K562 (cell line): ENCODE measurements around the gene PMPCA. TPM values are rescaled to one million over a fixed set of nuclear protein-coding genes. Genes with fewer than 3 reads are reported as not detected.
A peak's percentile ranks its signal among the peaks of the same experiment; 100 is the strongest.

Source experiments
- ATAC-seq: fragments of 200-7000 bp; cut with Tn5 transposase; 3 replicates; pipeline ENCODE4 v1.9.1; 2020; ENCODE audit warnings: moderate library complexity
- BruUV-seq: library from RNA; stranded (reverse); fragments of 400-500 nt; replicated peaks from 2 replicates; lab custom pipeline; 2021; lab: Mats Ljungman, UMichigan
- CTCF ChIA-PET: fragments of 300-600 bp; formaldehyde crosslinking; extraction: SDS; loops from one replicate; lab custom pipeline; 2021; ENCODE audit warnings: low intra/inter-chr PET ratio; lab: Yijun Ruan, JAX
- POLR2A ChIA-PET: fragments of 300-600, 350-650 bp; sonication (Branson Sonifier 250); formaldehyde crosslinking; extraction: SDS; loops from one replicate; lab custom pipeline; 2021; ENCODE audit warnings: antibody characterized with exemption, inconsistent platforms; lab: Yijun Ruan, JAX
- DNase-seq, 4 experiments: peaks; one replicate each; pipeline versions ENCODE4 v3.0.0 to v3.0.0-alpha.2; 2011 to 2018; ENCODE audit warnings: low spot score in 3 of 4, mixed read lengths in 3 of 4; ENCODE audit errors: extremely low read depth in 1 of 4
- FAIRE-seq: peaks from 2 replicates; lab custom pipeline; 2011; peaks lifted over from hg19 to GRCh38; lab: Jason Lieb, UNC
- H2AFZ ChIP-seq: 2 replicates; pipeline ENCODE4 v1.6.0; 2011; ENCODE audit warnings: low read depth, low read length, control low read depth, inconsistent platforms
- H3K27ac ChIP-seq: fragments of 200-600 bp; 3 replicates; pipeline ENCODE4 v1.8.0; 2011; ENCODE audit warnings: low read depth, mild to moderate bottlenecking, control low read depth, inconsistent platforms, low read length, moderate library complexity, mixed read lengths; ENCODE audit errors: extremely low read depth
- H3K27me3 ChIP-seq, 2 experiments: fragments of 300-600 bp in 1 of 2; 2 replicates in 1 of 2; 3 replicates in 1 of 2; pipeline versions ENCODE4 v1.6.0 to v1.8.0; 2011; ENCODE audit warnings: inconsistent platforms in 2 of 2, low read length in 2 of 2, mild to moderate bottlenecking in 1 of 2, mixed read lengths in 1 of 2, moderate library complexity in 1 of 2; ENCODE audit not compliant: control insufficient read depth in 2 of 2, insufficient read depth in 2 of 2
- H3K36me3 ChIP-seq: fragments of 300-600 bp; 3 replicates; pipeline ENCODE4 v1.8.0; 2011; ENCODE audit warnings: mild to moderate bottlenecking, low read length, inconsistent platforms; ENCODE audit not compliant: control insufficient read depth, insufficient read depth
- H3K4me1 ChIP-seq, 2 experiments: fragments of 200-600 bp in 1 of 2; replicated peaks in 1 of 2; 2 replicates in 1 of 2; 3 replicates in 1 of 2; pipeline versions ENCODE4 v1.5.1 to v1.8.0; 2011; ENCODE audit warnings: inconsistent platforms in 2 of 2, low read length in 2 of 2, mild to moderate bottlenecking in 1 of 2, mixed read lengths in 1 of 2, moderate library complexity in 1 of 2; ENCODE audit not compliant: control insufficient read depth in 2 of 2, insufficient read depth in 2 of 2
- H3K4me2 ChIP-seq: 2 replicates; pipeline ENCODE4 v1.6.1; 2011; ENCODE audit warnings: low read length, control low read depth, inconsistent platforms, mixed read lengths; ENCODE audit not compliant: insufficient read depth
- H3K4me3 ChIP-seq: fragments of 200-600 bp; sonication (generic), shearing (Covaris generic); 2 replicates; pipeline ENCODE4 v1.5.1; 2016; ENCODE audit warnings: control low read depth, inconsistent platforms
- H3K79me2 ChIP-seq: fragments of 200-600 bp; 3 replicates; pipeline ENCODE4 v1.8.0; 2011; ENCODE audit warnings: low read length, inconsistent platforms; ENCODE audit not compliant: control insufficient read depth, insufficient read depth
- H3K9ac ChIP-seq, 2 experiments: 2 replicates each; pipeline versions ENCODE4 v1.6.0 to v1.6.1; 2011; ENCODE audit warnings: low read depth in 2 of 2, low read length in 2 of 2, control low read depth in 1 of 2, inconsistent platforms in 1 of 2, mild to moderate bottlenecking in 1 of 2, mixed read lengths in 1 of 2; ENCODE audit not compliant: insufficient read depth in 1 of 2
- H3K9me1 ChIP-seq: one replicate; pipeline ENCODE4 v1.6.0; 2011; ENCODE audit warnings: inconsistent platforms, mild to moderate bottlenecking, low read length, moderate library complexity; ENCODE audit not compliant: control insufficient read depth, insufficient read depth
- H3K9me3 ChIP-seq: replicated peaks from 2 replicates; pipeline ENCODE4 v1.5.1; 2011; ENCODE audit warnings: low read depth, low read length, inconsistent platforms; ENCODE audit not compliant: control insufficient read depth, insufficient read depth
- H4K20me1 ChIP-seq: replicated peaks from 2 replicates; pipeline ENCODE4 v1.6.1; 2011; ENCODE audit warnings: low read length, inconsistent platforms, mixed read lengths; ENCODE audit not compliant: control insufficient read depth, insufficient read depth
- CBFA2T3 ChIP-seq: fragments of 450-650 bp; IDR thresholded peaks from 2 replicates; pipeline ENCODE4 v1.6.1; 2017
- COPS2 ChIP-seq: fragments of 450-650 bp; conservative IDR thresholded peaks from 2 replicates; pipeline ENCODE4 v1.6.1; 2016; ENCODE audit warnings: mild to moderate bottlenecking, moderate library complexity
- MAZ ChIP-seq, 2 experiments: fragments of 450-650 bp in 1 of 2; sonication (generic) in 1 of 2; formaldehyde crosslinking; IDR thresholded peaks in 1 of 2; conservative IDR thresholded peaks in 1 of 2; 2 replicates each; pipeline versions ENCODE4 v1.4.0 to v1.5.0; 2020; ENCODE audit warnings: mild to moderate bottlenecking in 1 of 2, missing genetic modification reagents in 1 of 2
- MEF2A ChIP-seq: IDR thresholded peaks from 2 replicates; pipeline ENCODE4 v1.6.1; 2011; ENCODE audit warnings: low read depth, mild to moderate bottlenecking, low read length, moderate library complexity; ENCODE audit not compliant: control insufficient read depth
- NFRKB ChIP-seq: fragments of 450-650 bp; IDR thresholded peaks from 2 replicates; pipeline ENCODE4 v1.6.1; 2016; ENCODE audit warnings: low read depth
- POLR2G ChIP-seq: fragments of 200-400 bp; formaldehyde crosslinking; IDR thresholded peaks from 2 replicates; pipeline ENCODE4 v1.6.1; 2017; ENCODE audit warnings: low read depth, mild to moderate bottlenecking, antibody characterized with exemption, low read length, moderate library complexity
- RAD51 ChIP-seq: fragments of 450-650 bp; IDR thresholded peaks from 2 replicates; pipeline ENCODE4 v1.7.1; 2016; ENCODE audit warnings: low read depth, mild to moderate bottlenecking, borderline replicate concordance
- SPI1 ChIP-seq: IDR thresholded peaks from 2 replicates; pipeline ENCODE4 v1.6.1; 2011; ENCODE audit warnings: low read depth, low read length, control low read depth, borderline replicate concordance
- WGBS: fragments of 100-300 bp; shearing (Covaris generic); methylation state at CpG from one replicate; pipeline ENCODE4 v1.1.6; 2016; ENCODE audit warnings: low coverage, mixed read lengths; ENCODE audit not compliant: insufficient coverage; ENCODE audit errors: missing lambda C conversion rate; 5-methylcytosine and 5-hydroxymethylcytosine counted together
- in situ Hi-C: fragments of 300-500 bp; cut with MboI; formaldehyde crosslinking; loops from 4 replicates; pipeline ENCODE4 v1.15.0; 2018; ENCODE audit warnings: inconsistent platforms, mixed read lengths
- intact Hi-C: fragments of 100-400 bp; cut with micrococcal nuclease; formaldehyde crosslinking; loops from 2 replicates; pipeline ENCODE4 v1.14.2; 2022
- polyA plus RNA-seq, 8 experiments: library from polyadenylated mRNA; depleted of rRNA in 4 of 8; stranded (reverse) in 5 of 8; unstranded in 3 of 8; fragments of >200 nt; fragmentation: Nextera tagmentation in 2 of 8; fragmentation: Illumina TruSeq in 1 of 8; extraction: Ambion mirVana in 2 of 8; extraction: Trizol in 1 of 8; gene quantifications; 2 replicates each; pipeline versions ENCODE4 v1.2.1 to v1.2.3, GENCODE V29; 2011 to 2014; ENCODE audit warnings: inconsistent platforms in 1 of 8, missing spikeins in 1 of 8
- total RNA-seq, 7 experiments: library from RNA; depleted of rRNA in 6 of 7; stranded (reverse); fragments of >200 nt in 6 of 7; fragmentation: Illumina TruSeq in 2 of 7; extraction: Trizol in 2 of 7; gene quantifications; 2 replicates each; pipeline versions ENCODE4 v1.2.1 to v1.2.3, GENCODE V29; 2011 to 2021; ENCODE audit warnings: low replicate concordance in 1 of 7
- TF ChIP-seq, protein P1 (sequence below): IDR thresholded peaks from 3 replicates; pipeline ENCODE4 v1.6.1; 2011; ENCODE audit warnings: borderline replicate concordance, mild to moderate bottlenecking, moderate library complexity; ENCODE audit not compliant: insufficient read length; ENCODE audit errors: extremely low read depth
- TF ChIP-seq, protein P2 (sequence below): fragments of 450-650 bp; IDR thresholded peaks from 2 replicates; pipeline ENCODE4 v1.7.1; 2018; ENCODE audit warnings: mild to moderate bottlenecking, low read depth; ENCODE audit not compliant: partially characterized antibody
- TF ChIP-seq, protein P3 (sequence below): fragments of 200-800 bp; sonication (Bioruptor generic); IDR thresholded peaks from 2 replicates; pipeline ENCODE4 v1.6.1; 2017; ENCODE audit warnings: missing genetic modification characterization, missing compliant biosample characterization

The PMPCA gene
- total and polyA plus RNA-seq, 9 of the 15 experiments (the other 6 are each of a cell fraction or from before 2014, with no cell fraction given), result 23.9 to 143 (median 86.6) TPM

DNA sequence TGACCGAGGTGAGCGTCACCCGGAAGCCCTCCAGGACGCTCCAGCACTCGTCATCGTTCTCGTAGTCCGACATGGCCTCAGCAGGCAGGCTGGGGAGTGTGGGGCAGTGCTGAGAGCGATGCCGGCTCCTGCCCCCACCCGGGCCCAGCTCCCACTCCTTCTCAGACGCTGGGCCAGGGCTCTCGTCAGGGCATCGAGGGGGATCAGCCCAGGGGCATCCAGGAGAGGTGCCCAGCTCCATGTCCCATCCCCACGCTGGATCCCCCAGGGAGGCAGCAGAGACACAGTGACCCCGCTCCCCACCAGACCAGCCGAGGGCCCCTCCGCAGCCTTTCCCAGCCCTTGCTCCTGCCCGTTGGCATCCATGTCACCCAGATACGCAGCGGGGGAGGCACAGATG lies 38.5 kb upstream of the PMPCA start (continued):
- TF ChIP-seq, protein P1, sequence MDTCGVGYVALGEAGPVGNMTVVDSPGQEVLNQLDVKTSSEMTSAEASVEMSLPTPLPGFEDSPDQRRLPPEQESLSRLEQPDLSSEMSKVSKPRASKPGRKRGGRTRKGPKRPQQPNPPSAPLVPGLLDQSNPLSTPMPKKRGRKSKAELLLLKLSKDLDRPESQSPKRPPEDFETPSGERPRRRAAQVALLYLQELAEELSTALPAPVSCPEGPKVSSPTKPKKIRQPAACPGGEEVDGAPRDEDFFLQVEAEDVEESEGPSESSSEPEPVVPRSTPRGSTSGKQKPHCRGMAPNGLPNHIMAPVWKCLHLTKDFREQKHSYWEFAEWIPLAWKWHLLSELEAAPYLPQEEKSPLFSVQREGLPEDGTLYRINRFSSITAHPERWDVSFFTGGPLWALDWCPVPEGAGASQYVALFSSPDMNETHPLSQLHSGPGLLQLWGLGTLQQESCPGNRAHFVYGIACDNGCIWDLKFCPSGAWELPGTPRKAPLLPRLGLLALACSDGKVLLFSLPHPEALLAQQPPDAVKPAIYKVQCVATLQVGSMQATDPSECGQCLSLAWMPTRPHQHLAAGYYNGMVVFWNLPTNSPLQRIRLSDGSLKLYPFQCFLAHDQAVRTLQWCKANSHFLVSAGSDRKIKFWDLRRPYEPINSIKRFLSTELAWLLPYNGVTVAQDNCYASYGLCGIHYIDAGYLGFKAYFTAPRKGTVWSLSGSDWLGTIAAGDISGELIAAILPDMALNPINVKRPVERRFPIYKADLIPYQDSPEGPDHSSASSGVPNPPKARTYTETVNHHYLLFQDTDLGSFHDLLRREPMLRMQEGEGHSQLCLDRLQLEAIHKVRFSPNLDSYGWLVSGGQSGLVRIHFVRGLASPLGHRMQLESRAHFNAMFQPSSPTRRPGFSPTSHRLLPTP, result no peak

DNA sequence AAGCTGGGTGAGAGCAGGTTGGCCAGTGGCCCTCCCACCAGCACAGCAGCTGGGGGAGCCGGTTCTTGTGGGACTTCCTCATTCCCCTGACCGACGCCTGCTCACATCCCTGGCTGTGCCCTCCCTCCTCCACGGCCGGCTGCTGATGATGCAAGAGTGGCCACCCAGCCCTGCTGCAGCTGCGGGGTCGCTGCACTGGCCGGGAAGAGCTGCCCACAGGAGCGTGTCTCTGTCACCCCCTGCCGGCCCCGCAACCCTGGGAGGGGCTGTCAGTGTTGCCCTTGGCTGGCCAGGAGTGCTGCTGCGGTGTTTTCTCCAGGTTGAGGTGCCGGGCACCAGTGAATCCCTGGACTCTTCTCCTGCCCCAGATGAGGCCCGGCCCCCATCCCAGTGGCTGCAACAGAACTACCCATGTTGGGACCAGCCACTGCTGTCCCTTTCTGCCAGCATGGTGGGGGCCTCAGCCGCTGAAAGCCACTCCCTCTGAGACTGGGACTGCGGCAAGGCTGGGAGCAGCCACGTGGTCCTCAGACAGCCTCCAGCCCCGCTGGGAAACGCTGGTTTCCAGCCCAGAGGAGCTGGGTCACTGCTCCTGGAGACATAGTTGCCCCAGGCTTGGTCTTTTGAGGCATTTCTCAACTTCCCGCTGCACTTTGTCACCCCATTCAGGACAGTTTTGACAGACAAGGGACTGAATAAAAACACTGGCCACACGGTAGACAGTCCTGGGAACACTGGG lies 37.7 kb upstream of the PMPCA start:
- under 1% methylated on average over 21 of the region's 21 CpGs for WGBS
- no peak for FAIRE-seq
- peak overlapping the region; percentile 95 for H3K4me2 ChIP-seq
- TF ChIP-seq, protein P2, sequence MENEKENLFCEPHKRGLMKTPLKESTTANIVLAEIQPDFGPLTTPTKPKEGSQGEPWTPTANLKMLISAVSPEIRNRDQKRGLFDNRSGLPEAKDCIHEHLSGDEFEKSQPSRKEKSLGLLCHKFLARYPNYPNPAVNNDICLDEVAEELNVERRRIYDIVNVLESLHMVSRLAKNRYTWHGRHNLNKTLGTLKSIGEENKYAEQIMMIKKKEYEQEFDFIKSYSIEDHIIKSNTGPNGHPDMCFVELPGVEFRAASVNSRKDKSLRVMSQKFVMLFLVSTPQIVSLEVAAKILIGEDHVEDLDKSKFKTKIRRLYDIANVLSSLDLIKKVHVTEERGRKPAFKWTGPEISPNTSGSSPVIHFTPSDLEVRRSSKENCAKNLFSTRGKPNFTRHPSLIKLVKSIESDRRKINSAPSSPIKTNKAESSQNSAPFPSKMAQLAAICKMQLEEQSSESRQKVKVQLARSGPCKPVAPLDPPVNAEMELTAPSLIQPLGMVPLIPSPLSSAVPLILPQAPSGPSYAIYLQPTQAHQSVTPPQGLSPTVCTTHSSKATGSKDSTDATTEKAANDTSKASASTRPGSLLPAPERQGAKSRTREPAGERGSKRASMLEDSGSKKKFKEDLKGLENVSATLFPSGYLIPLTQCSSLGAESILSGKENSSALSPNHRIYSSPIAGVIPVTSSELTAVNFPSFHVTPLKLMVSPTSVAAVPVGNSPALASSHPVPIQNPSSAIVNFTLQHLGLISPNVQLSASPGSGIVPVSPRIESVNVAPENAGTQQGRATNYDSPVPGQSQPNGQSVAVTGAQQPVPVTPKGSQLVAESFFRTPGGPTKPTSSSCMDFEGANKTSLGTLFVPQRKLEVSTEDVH, result no peak
- TF ChIP-seq POLR2G (peak; percentile 83), COPS2 (no peak), NFRKB (peak; percentile 42; the same call in 1 of the 2 replicates), MEF2A (no peak), CBFA2T3 (0 out of 2 replicates have a peak, but pooled peaks have one; percentile 10), RAD51 (peak; percentile 54; the same call in 1 of the 2 replicates), SPI1 (peak; percentile 98), MAZ (CRISPR knock-in tag; conservative IDR thresholded peaks at IDR 0.05 in 1 of 2, IDR thresholded peaks at IDR 0.05 in 1 of 2) (peak; percentile 78 to 86)
- TF ChIP-seq, protein P3, sequence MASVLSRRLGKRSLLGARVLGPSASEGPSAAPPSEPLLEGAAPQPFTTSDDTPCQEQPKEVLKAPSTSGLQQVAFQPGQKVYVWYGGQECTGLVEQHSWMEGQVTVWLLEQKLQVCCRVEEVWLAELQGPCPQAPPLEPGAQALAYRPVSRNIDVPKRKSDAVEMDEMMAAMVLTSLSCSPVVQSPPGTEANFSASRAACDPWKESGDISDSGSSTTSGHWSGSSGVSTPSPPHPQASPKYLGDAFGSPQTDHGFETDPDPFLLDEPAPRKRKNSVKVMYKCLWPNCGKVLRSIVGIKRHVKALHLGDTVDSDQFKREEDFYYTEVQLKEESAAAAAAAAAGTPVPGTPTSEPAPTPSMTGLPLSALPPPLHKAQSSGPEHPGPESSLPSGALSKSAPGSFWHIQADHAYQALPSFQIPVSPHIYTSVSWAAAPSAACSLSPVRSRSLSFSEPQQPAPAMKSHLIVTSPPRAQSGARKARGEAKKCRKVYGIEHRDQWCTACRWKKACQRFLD (CRISPR knock-in tag), result peak; percentile 33

More for the DNA sequence above, 37.7 kb upstream of the PMPCA start:
- Histone ChIP-seq H3K27me3 (no peaks in the 10 kb centered on the region), H3K27ac (peak overlapping the region; percentile 79), H4K20me1 (no peaks in the 10 kb centered on the region), H3K9me3 (no peaks in the 10 kb centered on the region), H2AFZ (peak overlapping the region; percentile 79), H3K79me2 (peaks cover 24% of the 10 kb centered on the region), H3K9ac (peak overlapping the region; percentile 89 to 93), H3K4me3 (peak overlapping the region; percentile 55), H3K4me1 (peaks cover 9 to 84% of the 10 kb centered on the region in 2 experiments; a peak in 4 of 5 replicates), H3K9me1 (no peaks in the 10 kb centered on the region), H3K36me3 (peaks cover 76% of the 10 kb centered on the region; the same call in 2 of the 3 replicates)
- TSS peak; percentile 80 for BruUV-seq
- CTCF ChIA-PET, result no interaction called here
- in situ Hi-C loops (no loop called here), intact Hi-C loops (no loop called here)
- DNase-seq (peak; percentile 68 to 79 (median 72)), ATAC-seq (peak; percentile 81)
- POLR2A ChIA-PET, result interaction anchor here (0.6 to 1.9 kb wide), 8 partner anchors 9 to 45 kb away, joined by 3 to 12 read pairs (median 4); partner anchors contain the start of gene DNLZ
